Type B pancreatic cell (in vitro differentiated cells): ENCODE measurements around the gene CLEC2B. TPM values are rescaled to one million over a fixed set of nuclear protein-coding genes. Genes with fewer than 3 reads are reported as not detected.

Experiments used
- DNase-seq: peaks from one replicate; pipeline ENCODE4 v3.0.0; 2021; ENCODE audit warnings: mixed read lengths; ENCODE audit not compliant: unreplicated experiment; ENCODE audit errors: extremely low spot score
- H3K27ac Mint-ChIP-seq: 2 replicates; pipeline ENCODE4 v1.8.0; 2021; ENCODE audit warnings: mild to moderate bottlenecking, mixed read lengths
- H3K27me3 Mint-ChIP-seq: 2 replicates; pipeline ENCODE4 v1.8.0; 2021; ENCODE audit warnings: mixed read lengths
- H3K36me3 Mint-ChIP-seq: 2 replicates; pipeline ENCODE4 v1.8.0; 2021; ENCODE audit warnings: mixed read lengths
- H3K4me1 Mint-ChIP-seq: one replicate; pipeline ENCODE4 v1.8.0; 2021; ENCODE audit warnings: mixed read lengths; ENCODE audit not compliant: unreplicated experiment
- H3K4me3 Mint-ChIP-seq: 2 replicates; pipeline ENCODE4 v1.8.0; 2021; ENCODE audit warnings: mild to moderate bottlenecking, mixed read lengths
- H3K9me3 Mint-ChIP-seq: 2 replicates; pipeline ENCODE4 v1.8.0; 2021; ENCODE audit warnings: mixed read lengths
- total RNA-seq: library from RNA; stranded (reverse); gene quantifications from 2 replicates; pipeline ENCODE4 v1.2.1, GENCODE V29; 2021; ENCODE audit warnings: low replicate concordance
- TF ChIP-seq, protein P1 (sequence below): fragments of 200-600 bp; sonication (generic); conservative IDR thresholded peaks from 2 replicates; pipeline ENCODE4 v1.5.0; 2021; ENCODE audit warnings: antibody characterized with exemption, mild to moderate bottlenecking

Gene CLEC2B
- total RNA-seq, 1 donor from 2014 or later, result not detected

DNA sequence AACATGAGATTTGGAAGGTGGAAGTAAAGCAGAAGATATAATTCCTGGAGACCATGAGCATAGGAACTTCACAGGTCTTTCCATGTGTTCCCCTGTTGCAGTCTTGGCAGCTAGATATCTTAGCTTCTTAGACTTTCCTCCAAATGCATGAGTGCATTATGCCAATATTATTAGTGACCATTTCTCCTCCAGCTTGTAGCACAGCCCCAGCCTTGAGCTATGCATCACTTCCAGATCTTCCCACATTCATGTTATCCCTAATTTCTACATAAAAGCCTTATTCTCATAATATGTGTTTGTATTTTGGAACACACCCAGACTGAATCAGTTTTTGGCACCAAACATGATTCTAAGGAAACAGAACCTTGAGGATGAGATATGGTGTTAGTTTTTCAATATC, 11.0 kb downstream of the CLEC2B start:
- Mint-ChIP-seq H3K4me3 (no peak overlapping the region), H3K9me3 (no peaks in the 10 kb centered on the region), H3K36me3 (no peaks in the 10 kb centered on the region), H3K27ac (no peak overlapping the region), H3K27me3 (no peaks in the 10 kb centered on the region), H3K4me1 (no peaks in the 10 kb centered on the region)
- TF ChIP-seq, protein P1, sequence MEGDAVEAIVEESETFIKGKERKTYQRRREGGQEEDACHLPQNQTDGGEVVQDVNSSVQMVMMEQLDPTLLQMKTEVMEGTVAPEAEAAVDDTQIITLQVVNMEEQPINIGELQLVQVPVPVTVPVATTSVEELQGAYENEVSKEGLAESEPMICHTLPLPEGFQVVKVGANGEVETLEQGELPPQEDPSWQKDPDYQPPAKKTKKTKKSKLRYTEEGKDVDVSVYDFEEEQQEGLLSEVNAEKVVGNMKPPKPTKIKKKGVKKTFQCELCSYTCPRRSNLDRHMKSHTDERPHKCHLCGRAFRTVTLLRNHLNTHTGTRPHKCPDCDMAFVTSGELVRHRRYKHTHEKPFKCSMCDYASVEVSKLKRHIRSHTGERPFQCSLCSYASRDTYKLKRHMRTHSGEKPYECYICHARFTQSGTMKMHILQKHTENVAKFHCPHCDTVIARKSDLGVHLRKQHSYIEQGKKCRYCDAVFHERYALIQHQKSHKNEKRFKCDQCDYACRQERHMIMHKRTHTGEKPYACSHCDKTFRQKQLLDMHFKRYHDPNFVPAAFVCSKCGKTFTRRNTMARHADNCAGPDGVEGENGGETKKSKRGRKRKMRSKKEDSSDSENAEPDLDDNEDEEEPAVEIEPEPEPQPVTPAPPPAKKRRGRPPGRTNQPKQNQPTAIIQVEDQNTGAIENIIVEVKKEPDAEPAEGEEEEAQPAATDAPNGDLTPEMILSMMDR, result no peak
- DNase-seq, result no peak

DNA sequence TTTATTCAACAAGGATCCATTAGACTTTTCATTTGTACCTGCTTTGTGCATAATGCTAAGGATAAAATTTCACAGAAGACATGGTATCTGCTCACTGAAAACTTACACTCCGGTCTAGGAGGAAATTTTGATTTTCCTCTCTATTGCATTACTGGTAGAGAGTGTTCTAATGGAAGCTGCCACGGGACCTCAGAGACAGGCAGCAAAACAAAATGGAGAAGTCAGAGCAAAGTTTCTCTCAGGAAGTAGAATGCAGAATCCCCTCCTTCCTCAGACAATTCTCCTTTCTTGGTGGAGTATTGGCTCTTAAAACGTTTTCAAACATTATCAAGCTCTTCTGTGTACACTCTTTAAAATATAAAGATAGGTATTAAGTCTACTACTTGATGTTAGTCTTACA, 12.3 kb downstream of the CLEC2B start:
- no peaks in the 10 kb centered on the region for H3K9me3 Mint-ChIP-seq
- no peak for DNase-seq
- TF ChIP-seq, protein P1, result no peak
- no peaks in the 10 kb centered on the region for H3K36me3 Mint-ChIP-seq
- no peaks in the 10 kb centered on the region for H3K27me3 Mint-ChIP-seq
- H3K4me1 Mint-ChIP-seq, result no peaks in the 10 kb centered on the region
- no peak overlapping the region for H3K4me3 Mint-ChIP-seq
- H3K27ac Mint-ChIP-seq, result no peak overlapping the region

DNA sequence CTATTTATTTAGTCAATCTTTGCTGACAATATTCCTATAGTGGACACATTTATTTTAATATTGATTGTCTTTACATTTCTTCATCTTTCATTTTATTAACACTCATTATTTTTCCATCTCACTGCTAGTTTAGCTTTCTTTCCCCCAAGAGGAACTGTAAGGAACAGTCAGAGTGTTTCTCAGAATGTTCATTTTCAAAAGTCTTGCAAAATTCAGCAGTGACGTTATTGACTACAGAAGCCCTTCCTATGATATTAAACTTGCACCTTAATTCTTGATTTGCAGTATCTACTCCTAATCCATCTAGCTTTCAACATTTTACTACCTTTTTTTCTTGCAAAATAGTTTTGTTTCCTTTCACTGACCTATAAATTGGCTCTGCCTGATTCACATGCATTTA, 13.0 kb downstream of the CLEC2B start:
- TF ChIP-seq, protein P1, result no peak
- no peaks in the 10 kb centered on the region for H3K9me3 Mint-ChIP-seq
- no peaks in the 10 kb centered on the region for H3K4me1 Mint-ChIP-seq
- no peak for DNase-seq
- no peaks in the 10 kb centered on the region for H3K36me3 Mint-ChIP-seq
- no peaks in the 10 kb centered on the region for H3K27me3 Mint-ChIP-seq
- no peak overlapping the region for H3K4me3 Mint-ChIP-seq
- H3K27ac Mint-ChIP-seq, result no peak overlapping the region

DNA sequence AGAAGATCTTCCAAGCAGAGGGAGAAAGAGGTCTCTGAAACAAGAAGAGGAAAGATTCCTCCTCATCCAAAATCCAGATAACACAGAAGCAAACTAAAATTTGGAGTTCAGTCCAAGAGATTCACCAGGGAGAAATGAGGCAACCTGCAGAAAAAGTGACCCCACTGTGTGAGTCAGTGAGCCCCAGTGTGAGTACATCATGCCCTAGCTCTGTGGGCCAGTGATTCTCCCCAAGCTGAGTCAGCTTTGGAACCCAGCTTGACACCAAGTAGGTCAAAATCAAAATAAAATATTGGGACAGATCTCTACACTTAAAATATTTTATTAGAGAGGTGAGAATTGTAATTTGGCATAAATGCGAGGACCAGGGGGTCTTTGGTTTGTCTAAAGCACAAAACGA, 17.2 kb downstream of the CLEC2B start:
- Mint-ChIP-seq H3K9me3 (peaks cover 5% of the 10 kb centered on the region), H3K27me3 (peaks cover under 1% of the 10 kb centered on the region), H3K4me1 (no peaks in the 10 kb centered on the region), H3K27ac (no peak overlapping the region), H3K4me3 (no peak overlapping the region), H3K36me3 (no peaks in the 10 kb centered on the region)
- DNase-seq, result no peak
- TF ChIP-seq, protein P1, result no peak

DNA sequence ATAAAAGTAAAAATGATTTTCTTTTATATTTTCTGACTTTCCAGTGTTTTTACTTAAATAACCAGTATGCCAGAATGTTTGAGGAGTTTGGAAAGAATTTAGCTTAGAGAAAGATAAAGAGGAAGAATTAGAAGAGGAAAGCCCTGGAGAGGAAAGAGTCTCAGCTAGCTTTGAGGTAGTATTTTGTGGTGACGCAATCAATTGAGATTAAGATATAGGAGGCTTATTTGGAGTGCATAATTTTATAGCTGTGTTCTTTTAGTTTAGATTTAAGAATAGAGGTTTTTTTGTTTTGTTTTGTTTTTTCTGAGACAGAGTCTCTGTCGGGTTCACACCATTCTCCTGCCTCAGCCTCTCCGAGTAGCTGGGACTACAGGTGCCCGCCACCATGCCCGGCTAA, 18.1 kb downstream of the CLEC2B start:
- H3K27ac Mint-ChIP-seq, result no peak overlapping the region
- peaks cover 5% of the 10 kb centered on the region for H3K9me3 Mint-ChIP-seq
- TF ChIP-seq, protein P1, result no peak
- DNase-seq, result no peak
- H3K27me3 Mint-ChIP-seq, result peaks cover 9% of the 10 kb centered on the region
- H3K4me3 Mint-ChIP-seq, result no peak overlapping the region
- peaks cover 4% of the 10 kb centered on the region for H3K36me3 Mint-ChIP-seq
- H3K4me1 Mint-ChIP-seq, result no peaks in the 10 kb centered on the region

DNA sequence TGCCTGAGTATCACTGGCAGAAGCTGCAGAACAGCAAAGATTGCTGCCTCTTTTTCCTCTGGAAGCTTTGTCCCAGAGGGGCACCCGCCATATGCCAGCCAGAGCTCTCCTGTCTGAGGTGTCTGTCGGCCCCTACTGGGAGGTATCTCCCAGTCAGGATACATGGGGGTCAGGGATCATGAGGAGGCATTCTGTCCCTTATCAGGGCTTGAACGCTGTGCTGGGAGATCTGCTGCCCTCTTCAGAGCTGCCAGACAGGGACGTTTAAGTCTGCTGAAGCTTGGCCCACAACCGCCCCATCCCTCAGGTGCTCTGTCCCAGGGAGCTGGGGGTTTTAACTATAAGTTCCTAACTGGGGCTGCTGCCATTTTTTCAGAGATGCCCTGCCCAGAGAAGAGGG, 20.3 kb downstream of the CLEC2B start:
- Mint-ChIP-seq H3K27ac (no peak overlapping the region), H3K9me3 (peaks cover 5% of the 10 kb centered on the region), H3K4me1 (no peaks in the 10 kb centered on the region), H3K36me3 (peaks cover 4% of the 10 kb centered on the region), H3K27me3 (peaks cover 12% of the 10 kb centered on the region), H3K4me3 (no peak overlapping the region)
- DNase-seq, result no peak
- TF ChIP-seq, protein P1, result no peak
